ENCODE measurements around the gene BOD1L1.
A peak's percentile ranks its signal among the peaks of the same experiment; 100 is the strongest.

DNA sequence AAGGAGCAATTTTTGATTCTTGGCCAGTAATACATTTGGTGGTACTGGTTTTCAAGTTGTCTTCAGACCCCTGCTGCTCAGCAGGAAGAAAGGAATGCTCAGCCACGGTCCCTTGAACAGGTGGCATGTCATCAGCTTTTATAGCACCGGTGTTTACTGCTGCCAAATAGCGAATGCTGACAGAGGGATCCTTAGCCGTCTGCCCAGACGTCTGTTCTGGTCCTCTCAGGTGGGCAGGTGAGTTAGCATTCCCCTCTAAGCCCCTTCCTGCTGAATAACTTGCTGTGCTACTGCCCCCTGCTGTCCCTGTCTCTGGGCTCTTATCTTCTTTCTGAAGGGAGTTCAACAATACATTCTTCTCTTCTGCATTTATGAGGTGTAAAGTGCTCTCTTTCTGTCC lies 28.4 kb downstream of the BOD1L1 start:
- TF ChIP-seq, protein P1, sequence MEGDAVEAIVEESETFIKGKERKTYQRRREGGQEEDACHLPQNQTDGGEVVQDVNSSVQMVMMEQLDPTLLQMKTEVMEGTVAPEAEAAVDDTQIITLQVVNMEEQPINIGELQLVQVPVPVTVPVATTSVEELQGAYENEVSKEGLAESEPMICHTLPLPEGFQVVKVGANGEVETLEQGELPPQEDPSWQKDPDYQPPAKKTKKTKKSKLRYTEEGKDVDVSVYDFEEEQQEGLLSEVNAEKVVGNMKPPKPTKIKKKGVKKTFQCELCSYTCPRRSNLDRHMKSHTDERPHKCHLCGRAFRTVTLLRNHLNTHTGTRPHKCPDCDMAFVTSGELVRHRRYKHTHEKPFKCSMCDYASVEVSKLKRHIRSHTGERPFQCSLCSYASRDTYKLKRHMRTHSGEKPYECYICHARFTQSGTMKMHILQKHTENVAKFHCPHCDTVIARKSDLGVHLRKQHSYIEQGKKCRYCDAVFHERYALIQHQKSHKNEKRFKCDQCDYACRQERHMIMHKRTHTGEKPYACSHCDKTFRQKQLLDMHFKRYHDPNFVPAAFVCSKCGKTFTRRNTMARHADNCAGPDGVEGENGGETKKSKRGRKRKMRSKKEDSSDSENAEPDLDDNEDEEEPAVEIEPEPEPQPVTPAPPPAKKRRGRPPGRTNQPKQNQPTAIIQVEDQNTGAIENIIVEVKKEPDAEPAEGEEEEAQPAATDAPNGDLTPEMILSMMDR (IDR thresholded peaks at IDR 0.05; ENCODE audit: low read length) = peak; percentile 14; the same call in 1 of the 2 replicates
- no peak for TF ChIP-seq EZH2 (IDR thresholded peaks at IDR 0.05; ENCODE audit: borderline replicate concordance, low read length)
